Small intestine (tissue), 7 donors: ENCODE measurements around the gene UGT2B17. TPM values are rescaled to one million over a fixed set of nuclear protein-coding genes. Genes with fewer than 3 reads are reported as not detected.
A peak's percentile ranks its signal among the peaks of the same experiment; 100 is the strongest.
"Not testable (repeated sequence)": the region's sequence is repeated elsewhere in the genome, so short reads cannot be mapped to it uniquely, and the experiment has no call there.

ENCODE experiments used
- DNase-seq, 2 donors: peaks; one replicate each; pipeline versions ENCODE4 v3.0.0 to v3.0.0-alpha.2; 2013
- FAIRE-seq: peaks from 2 replicates; lab custom pipeline; 2012; peaks lifted over from hg19 to GRCh38; lab: Jason Lieb, UNC
- H3K27ac ChIP-seq, 3 donors: one replicate each; pipeline ENCODE4 v1.5.1; 2013; ENCODE audit warnings: low read length in 2 of 3, mild to moderate bottlenecking in 2 of 3, control low read depth in 1 of 3, inconsistent platforms in 1 of 3, low read depth in 1 of 3, moderate library complexity in 1 of 3
- H3K27me3 ChIP-seq, 3 donors: one replicate each; pipeline ENCODE4 v1.6.1; 2013; ENCODE audit warnings: low read length in 3 of 3, inconsistent platforms in 1 of 3; ENCODE audit not compliant: control insufficient read depth in 3 of 3, insufficient read depth in 3 of 3
- H3K36me3 ChIP-seq, 3 donors: one replicate each; pipeline ENCODE4 v1.6.1; 2013; ENCODE audit warnings: low read length in 3 of 3, inconsistent platforms in 1 of 3, low read depth in 1 of 3, mild to moderate bottlenecking in 1 of 3, moderate library complexity in 1 of 3; ENCODE audit not compliant: control insufficient read depth in 3 of 3, insufficient read depth in 2 of 3
- H3K4me1 ChIP-seq, 3 donors: one replicate each; pipeline ENCODE4 v1.6.1; 2013; ENCODE audit warnings: low read length in 2 of 3, inconsistent platforms in 1 of 3, low read depth in 1 of 3, mild to moderate bottlenecking in 1 of 3, moderate library complexity in 1 of 3; ENCODE audit not compliant: control insufficient read depth in 3 of 3, insufficient read depth in 2 of 3
- H3K4me3 ChIP-seq, 3 donors: one replicate each; pipeline ENCODE4 v1.5.1; 2013; ENCODE audit warnings: low read length in 3 of 3, control low read depth in 1 of 3, inconsistent platforms in 1 of 3, low read depth in 1 of 3, mild to moderate bottlenecking in 1 of 3, moderate library complexity in 1 of 3
- H3K9me3 ChIP-seq, 2 donors: one replicate each; pipeline ENCODE4 v1.6.1; 2013; ENCODE audit warnings: low read depth in 1 of 2, low read length in 1 of 2; ENCODE audit not compliant: control insufficient read depth in 2 of 2, insufficient read depth in 1 of 2
- WGBS, 3 donors: extraction: QIAGEN DNeasy Blood & Tissue Kit; methylation state at CpG; one replicate each; pipeline ENCODE4 v1.1.7; 2013; 5-methylcytosine and 5-hydroxymethylcytosine counted together
- polyA plus RNA-seq, 4 donors: library from polyadenylated mRNA; stranded (reverse) in 3 of 4; unstranded in 1 of 4; fragments of 200-250 nt in 3 of 4; fragments of 120-200 nt in 1 of 4; gene quantifications; one replicate each; pipeline versions ENCODE4 v1.2.1 to v1.2.3, GENCODE V29; 2013
- donor health status: healthy with polysubstance abuse.
- donor health status: control.
- donor health status: control.
- donor health status: Bipolar disorder and iron deficiency.
- donor health status: healthy.

Gene UGT2B17
- polyA plus RNA-seq, 4 donors, result 121 to 974 (median 229) TPM; not detected in 1

GRCh38 chr4:68577590-68577989, 1.5 kb upstream of the UGT2B17 start:
- no peak overlapping the region for H3K27ac ChIP-seq
- FAIRE-seq (no peak), DNase-seq (no peak)
- H3K4me3 ChIP-seq, result no peak overlapping the region
- H3K36me3 ChIP-seq, result no peaks in the 10 kb centered on the region
- 94 to 100% (median 94%) methylated on average over 1 to 3 of the region's 3 CpGs for WGBS, 3 donors
- no peaks in the 10 kb centered on the region for H3K9me3 ChIP-seq
- H3K4me1 ChIP-seq, result no peaks in the 10 kb centered on the region
- no peaks in the 10 kb centered on the region for H3K27me3 ChIP-seq

- peak overlapping the region in 1 of 3 donors; percentile 8 for H3K27ac ChIP-seq
- WGBS, 3 donors, result 90 to 100% (median 91%) methylated on average over 1 to 5 of the region's 5 CpGs
- DNase-seq, result not testable (repeated sequence)
Observed at GRCh38 chr4:68575636-68576035, 486 bp downstream of the UGT2B17 start.

GRCh38 chr4:68575081-68575480, 1.0 kb downstream of the UGT2B17 start:
- Histone ChIP-seq H3K27ac (no peak overlapping the region), H3K36me3 (no peaks in the 10 kb centered on the region), H3K4me3 (no peak overlapping the region), H3K9me3 (no peaks in the 10 kb centered on the region), H3K4me1 (no peaks in the 10 kb centered on the region), H3K27me3 (no peaks in the 10 kb centered on the region)
- FAIRE-seq (no peak), DNase-seq (no peak)
- 71 to 100% (median 93%) methylated on average over 1 of the region's 1 CpG for WGBS, 3 donors

More at GRCh38 chr4:68575636-68576035, 486 bp downstream of the UGT2B17 start:
- H3K4me1 ChIP-seq, H3K4me3 ChIP-seq, FAIRE-seq, H3K27me3 ChIP-seq, H3K9me3 ChIP-seq, H3K36me3 ChIP-seq: not testable (repeated sequence)

GRCh38 chr4:68572653-68573170, 3.4 kb downstream of the UGT2B17 start:
- no peaks in the 10 kb centered on the region for H3K36me3 ChIP-seq
- H3K9me3 ChIP-seq, result no peaks in the 10 kb centered on the region
- H3K4me1 ChIP-seq, result peaks cover 0 to 2% (median 0%) of the 10 kb centered on the region in 3 donors
- peak overlapping the region in 1 of 3 donors; percentile 30 for H3K27ac ChIP-seq
- DNase-seq (peak in 1 of 2 donors; percentile 77), FAIRE-seq (no peak)
- no peaks in the 10 kb centered on the region for H3K27me3 ChIP-seq
- no peak overlapping the region for H3K4me3 ChIP-seq
- 45 to 71% methylated on average over 3 of the region's 3 CpGs; no CpG with 5 or more reads in 1 of the 3 donors for WGBS, 3 donors

GRCh38 chr4:68570122-68570507, 6.0 kb downstream of the UGT2B17 start:
- no peak for FAIRE-seq
- H3K27ac ChIP-seq, result no peak overlapping the region
- H3K27me3 ChIP-seq, result no peaks in the 10 kb centered on the region
- no peak overlapping the region for H3K4me3 ChIP-seq
- H3K4me1 ChIP-seq, result peaks cover 0 to 2% (median 0%) of the 10 kb centered on the region in 3 donors
- no peak for DNase-seq
- no peaks in the 10 kb centered on the region for H3K9me3 ChIP-seq
- no peaks in the 10 kb centered on the region for H3K36me3 ChIP-seq
- 70 to 75% methylated on average over 4 of the region's 4 CpGs; no CpG with 5 or more reads in 1 of the 3 donors for WGBS, 3 donors

GRCh38 chr4:68569466-68570121, 6.5 kb downstream of the UGT2B17 start:
- H3K27ac ChIP-seq, result peak overlapping the region in 1 of 3 donors; percentile 14
- FAIRE-seq, result no peak
- DNase-seq, result peak in 1 of 2 donors; percentile 43

GRCh38 chr4:68569036-68569435, 7.1 kb downstream of the UGT2B17 start:
- not testable (repeated sequence) for H3K27ac ChIP-seq, H3K4me3 ChIP-seq, H3K36me3 ChIP-seq, H3K27me3 ChIP-seq, H3K9me3 ChIP-seq, H3K4me1 ChIP-seq, DNase-seq
- FAIRE-seq, result peak; percentile 23
- 44 to 78% (median 46%) methylated on average over 1 of the region's 1 CpG for WGBS, 3 donors

More at GRCh38 chr4:68569466-68570121, 6.5 kb downstream of the UGT2B17 start:
- Histone ChIP-seq H3K4me3 (no peak overlapping the region), H3K4me1 (peaks cover 0 to 2% (median 0%) of the 10 kb centered on the region in 3 donors), H3K9me3 (no peaks in the 10 kb centered on the region), H3K27me3 (no peaks in the 10 kb centered on the region), H3K36me3 (no peaks in the 10 kb centered on the region)
- WGBS, 3 donors, result 49 to 71% (median 60%) methylated on average over 1 to 7 of the region's 7 CpGs

- H3K4me1 ChIP-seq, H3K27ac ChIP-seq, H3K27me3 ChIP-seq, H3K4me3 ChIP-seq, H3K36me3 ChIP-seq, H3K9me3 ChIP-seq: not testable (repeated sequence)
- FAIRE-seq, result peak; percentile 68
- WGBS, 3 donors, result 14 to 42% methylated on average over 4 of the region's 4 CpGs; no CpG with 5 or more reads in 1 of the 3 donors
- peak in 1 of 2 donors; percentile 20 for DNase-seq
Observed at GRCh38 chr4:68568535-68568934, 7.6 kb downstream of the UGT2B17 start.
